H1 (cell line): ENCODE results near the gene GSG1L. TPM values are rescaled to one million over a fixed set of nuclear protein-coding genes. Genes with fewer than 3 reads are reported as not detected.

Source experiments
- CBX8 ChIP-seq: fragments of 300-800, 300-1000 bp; sonication (generic); IDR thresholded peaks from 2 replicates; pipeline ENCODE4 v1.7.1; 2016; ENCODE audit warnings: low read depth, low read length, borderline replicate concordance
- HDAC6 ChIP-seq: IDR thresholded peaks from one replicate; pipeline ENCODE4 v1.7.1; 2012; ENCODE audit warnings: low read depth, mild to moderate bottlenecking, inconsistent platforms, low read length, moderate library complexity
- POLR2AphosphoS5 ChIP-seq: IDR thresholded peaks from 2 replicates; pipeline ENCODE4 v1.6.1; 2011; ENCODE audit warnings: low read depth, low read length
- POU5F1 ChIP-seq: IDR thresholded peaks from 2 replicates; pipeline ENCODE4 v1.6.1; 2011; ENCODE audit warnings: low read depth, mild to moderate bottlenecking, low read length, moderate library complexity
- polyA plus RNA-seq, 7 experiments: library from polyadenylated mRNA; depleted of rRNA in 3 of 7; stranded (reverse) in 5 of 7; unstranded in 2 of 7; fragments of >200 nt in 5 of 7; fragments of 200-250 nt in 2 of 7; gene quantifications; 1 replicate in 5 of 7; 2 replicates in 1 of 7; 4 replicates in 1 of 7; pipeline versions ENCODE4 v1.2.1 to v1.2.3, GENCODE V29; 2011 to 2013; ENCODE audit warnings: missing spikeins in 2 of 7, mixed read lengths in 2 of 7
- total RNA-seq: library from RNA; stranded (reverse); fragmentation: NEBNext Ultra II Directional; extraction: Animal tissue kit (Norgen Biotek cat#: 25700); gene quantifications from 2 replicates; pipeline ENCODE4 v1.2.1, GENCODE V29; 2021
- TF ChIP-seq, protein P1 (sequence below), 3 experiments: IDR thresholded peaks; 1 replicate in 2 of 3; 2 replicates in 1 of 3; pipeline versions ENCODE4 v1.5.1 to v1.6.1; 2011; ENCODE audit warnings: low read length in 3 of 3, mild to moderate bottlenecking in 3 of 3, inconsistent platforms in 2 of 3, low read depth in 1 of 3, moderate library complexity in 1 of 3; ENCODE audit not compliant: insufficient read depth in 1 of 3; ENCODE audit errors: control extremely low read depth in 1 of 3

GSG1L gene
- total and polyA plus RNA-seq, 2 of the 8 experiments (the other 6 are each of a cell fraction or from before 2014, with no cell fraction given): 0.71 to 1.1 TPM

DNA sequence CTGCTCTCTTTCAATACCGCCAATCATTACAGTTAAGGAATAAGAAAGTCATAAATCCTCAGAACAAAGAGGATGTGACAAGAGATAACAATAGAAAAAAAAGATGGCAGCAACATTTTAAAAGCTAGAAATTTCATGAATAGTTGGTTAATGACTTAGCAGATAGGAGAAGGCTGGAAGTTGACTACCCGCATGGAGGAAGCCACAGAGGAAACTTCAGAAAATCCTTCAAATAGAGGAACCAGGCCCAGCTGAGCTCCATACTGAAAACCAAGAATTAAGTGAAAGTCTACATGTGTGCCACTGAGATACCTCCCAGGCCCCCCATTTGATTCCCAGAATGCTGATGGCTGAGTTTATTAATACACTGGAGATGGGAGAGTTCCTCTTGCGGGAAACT, 109.3 kb downstream of the GSG1L start (continued):
- TF ChIP-seq CBX8: no peak
- TF ChIP-seq POU5F1: no peak
- TF ChIP-seq HDAC6: no peak
- TF ChIP-seq, protein P1, sequence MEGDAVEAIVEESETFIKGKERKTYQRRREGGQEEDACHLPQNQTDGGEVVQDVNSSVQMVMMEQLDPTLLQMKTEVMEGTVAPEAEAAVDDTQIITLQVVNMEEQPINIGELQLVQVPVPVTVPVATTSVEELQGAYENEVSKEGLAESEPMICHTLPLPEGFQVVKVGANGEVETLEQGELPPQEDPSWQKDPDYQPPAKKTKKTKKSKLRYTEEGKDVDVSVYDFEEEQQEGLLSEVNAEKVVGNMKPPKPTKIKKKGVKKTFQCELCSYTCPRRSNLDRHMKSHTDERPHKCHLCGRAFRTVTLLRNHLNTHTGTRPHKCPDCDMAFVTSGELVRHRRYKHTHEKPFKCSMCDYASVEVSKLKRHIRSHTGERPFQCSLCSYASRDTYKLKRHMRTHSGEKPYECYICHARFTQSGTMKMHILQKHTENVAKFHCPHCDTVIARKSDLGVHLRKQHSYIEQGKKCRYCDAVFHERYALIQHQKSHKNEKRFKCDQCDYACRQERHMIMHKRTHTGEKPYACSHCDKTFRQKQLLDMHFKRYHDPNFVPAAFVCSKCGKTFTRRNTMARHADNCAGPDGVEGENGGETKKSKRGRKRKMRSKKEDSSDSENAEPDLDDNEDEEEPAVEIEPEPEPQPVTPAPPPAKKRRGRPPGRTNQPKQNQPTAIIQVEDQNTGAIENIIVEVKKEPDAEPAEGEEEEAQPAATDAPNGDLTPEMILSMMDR (IDR thresholded peaks at IDR 0.05; ENCODE audit: control extremely low read depth in 1 of 3, insufficient read depth in 1 of 3, low read depth in 1 of 3, low read length in 3 of 3): no peak
- TF ChIP-seq POLR2AphosphoS5: no peak
- TF ChIP-seq, all 59 proteins: peak for 0
